Measurements from ENCODE around the gene PDE9A.

PDE9A gene

GRCh38 chr21:42641311-42642218 is 11.9 kb upstream of the PDE9A start:
- TF ChIP-seq CTCF (IDR thresholded peaks at IDR 0.05; ENCODE audit: low read depth, low read length, missing control alignments), result no peak
- H3K4me3 ChIP-seq (ENCODE audit: low read depth, low read length), result no peak overlapping the region
- DNase-seq (ENCODE audit: low read depth), result no peak

- H3K4me3 ChIP-seq (ENCODE audit: low read depth, low read length), result no peak overlapping the region
- no peak for TF ChIP-seq CTCF (IDR thresholded peaks at IDR 0.05; ENCODE audit: low read depth, low read length, missing control alignments)
- no peak for DNase-seq (ENCODE audit: low read depth)
Measured at GRCh38 chr21:42642219-42642745, 11.1 kb upstream of the PDE9A start.

- no peak for DNase-seq (ENCODE audit: low read depth)
- TF ChIP-seq CTCF (IDR thresholded peaks at IDR 0.05; ENCODE audit: low read depth, low read length, missing control alignments), result no peak
Measured at GRCh38 chr21:42644223-42645208, 8.9 kb upstream of the PDE9A start.

GRCh38 chr21:42645211-42646075 is 8.0 kb upstream of the PDE9A start:
- H3K4me3 ChIP-seq (ENCODE audit: low read depth, low read length), result no peak overlapping the region
- DNase-seq (ENCODE audit: low read depth), result no peak
- no peak for TF ChIP-seq CTCF (IDR thresholded peaks at IDR 0.05; ENCODE audit: low read depth, low read length, missing control alignments)

More at GRCh38 chr21:42644223-42645208, 8.9 kb upstream of the PDE9A start:
- H3K4me3 ChIP-seq (ENCODE audit: low read depth, low read length), result no peak overlapping the region

GRCh38 chr21:42646076-42646825 is 7.2 kb upstream of the PDE9A start:
- TF ChIP-seq CTCF (IDR thresholded peaks at IDR 0.05; ENCODE audit: low read depth, low read length, missing control alignments), result no peak
- no peak for DNase-seq (ENCODE audit: low read depth)
- no peak overlapping the region for H3K4me3 ChIP-seq (ENCODE audit: low read depth, low read length)

All from GM12864 (cell line).